ENCODE results near the gene FBXO31.
"Not testable (repeated sequence)": the region's sequence is repeated elsewhere in the genome, so short reads cannot be mapped to it uniquely, and the experiment has no call there.

The FBXO31 gene

GRCh38 chr16:87369117-87369765 lies 14.3 kb downstream of the FBXO31 start:
- Histone ChIP-seq H3K27me3 (ENCODE audit: control insufficient read depth in 1 of 2, insufficient read depth in 2 of 2, low read length in 2 of 2) (no peaks in the 10 kb centered on the region), H3K27ac (ENCODE audit: low read length) (no peak overlapping the region), H3K4me1 (ENCODE audit: control insufficient read depth, insufficient read depth, low read length) (peaks cover 57% of the 10 kb centered on the region), H3K4me3 (ENCODE audit: low read length in 2 of 2) (no peak overlapping the region), H3K9me3 (ENCODE audit: control insufficient read depth in 2 of 2, low read length in 2 of 2) (no peaks in the 10 kb centered on the region), H3K36me3 (ENCODE audit: control insufficient read depth in 2 of 2, insufficient read depth in 2 of 2, low read length in 2 of 2) (peaks cover 0 to 2% of the 10 kb centered on the region in 2 donors), H3K9ac (ENCODE audit: low read length in 2 of 2) (no peak overlapping the region)

- peaks cover 65% of the 10 kb centered on the region for H3K4me1 ChIP-seq (ENCODE audit: control insufficient read depth, insufficient read depth, low read length)
These were observed 15.4 kb downstream of the FBXO31 start for GRCh38 chr16:87368029-87368770.

GRCh38 chr16:87367529-87367928 lies 16.0 kb downstream of the FBXO31 start:
- peaks cover 70% of the 10 kb centered on the region for H3K4me1 ChIP-seq (ENCODE audit: control insufficient read depth, insufficient read depth, low read length)

More at GRCh38 chr16:87368029-87368770, 15.4 kb downstream of the FBXO31 start:
- H3K27me3 ChIP-seq (ENCODE audit: control insufficient read depth in 1 of 2, insufficient read depth in 2 of 2, low read length in 2 of 2): no peaks in the 10 kb centered on the region
- H3K36me3 ChIP-seq (ENCODE audit: control insufficient read depth in 2 of 2, insufficient read depth in 2 of 2, low read length in 2 of 2): peaks cover 0 to 2% of the 10 kb centered on the region in 2 donors
- H3K4me3 ChIP-seq (ENCODE audit: low read length in 2 of 2): no peak overlapping the region
- peak overlapping the region in 1 of 2 donors; percentile 21 for H3K9ac ChIP-seq (ENCODE audit: low read length in 2 of 2)
- H3K27ac ChIP-seq (ENCODE audit: low read length): no peak overlapping the region
- no peaks in the 10 kb centered on the region for H3K9me3 ChIP-seq (ENCODE audit: control insufficient read depth in 2 of 2, low read length in 2 of 2)

GRCh38 chr16:87366930-87367329 lies 16.6 kb downstream of the FBXO31 start:
- H3K9ac ChIP-seq (ENCODE audit: low read length in 2 of 2): no peak overlapping the region
- peaks cover 64% of the 10 kb centered on the region for H3K4me1 ChIP-seq (ENCODE audit: control insufficient read depth, insufficient read depth, low read length)
- no peaks in the 10 kb centered on the region for H3K27me3 ChIP-seq (ENCODE audit: control insufficient read depth in 1 of 2, insufficient read depth in 2 of 2, low read length in 2 of 2)
- peaks cover under 1 to 4% of the 10 kb centered on the region in 2 donors for H3K36me3 ChIP-seq (ENCODE audit: control insufficient read depth in 2 of 2, insufficient read depth in 2 of 2, low read length in 2 of 2)
- H3K4me3 ChIP-seq (ENCODE audit: low read length in 2 of 2): no peak overlapping the region
- peak overlapping the region; percentile 31 for H3K27ac ChIP-seq (ENCODE audit: low read length)
- no peaks in the 10 kb centered on the region for H3K9me3 ChIP-seq (ENCODE audit: control insufficient read depth in 2 of 2, low read length in 2 of 2)

More at GRCh38 chr16:87367529-87367928, 16.0 kb downstream of the FBXO31 start:
- H3K9ac ChIP-seq (ENCODE audit: low read length in 2 of 2): no peak overlapping the region
- no peaks in the 10 kb centered on the region for H3K27me3 ChIP-seq (ENCODE audit: control insufficient read depth in 1 of 2, insufficient read depth in 2 of 2, low read length in 2 of 2)
- no peaks in the 10 kb centered on the region for H3K9me3 ChIP-seq (ENCODE audit: control insufficient read depth in 2 of 2, low read length in 2 of 2)
- H3K36me3 ChIP-seq (ENCODE audit: control insufficient read depth in 2 of 2, insufficient read depth in 2 of 2, low read length in 2 of 2): peaks cover 0 to 2% of the 10 kb centered on the region in 2 donors
- H3K4me3 ChIP-seq (ENCODE audit: low read length in 2 of 2): no peak overlapping the region
- peak overlapping the region; percentile 31 for H3K27ac ChIP-seq (ENCODE audit: low read length)

GRCh38 chr16:87366288-87366687 lies 17.3 kb downstream of the FBXO31 start:
- Histone ChIP-seq H3K4me1 (ENCODE audit: control insufficient read depth, insufficient read depth, low read length) (peaks cover 57% of the 10 kb centered on the region), H3K4me3 (ENCODE audit: low read length in 2 of 2) (no peak overlapping the region), H3K36me3 (ENCODE audit: control insufficient read depth in 2 of 2, insufficient read depth in 2 of 2, low read length in 2 of 2) (peaks cover 6 to 9% of the 10 kb centered on the region in 2 donors), H3K27me3 (ENCODE audit: control insufficient read depth in 1 of 2, insufficient read depth in 2 of 2, low read length in 2 of 2) (no peaks in the 10 kb centered on the region), H3K27ac (ENCODE audit: low read length) (no peak overlapping the region), H3K9me3 (ENCODE audit: control insufficient read depth in 2 of 2, low read length in 2 of 2) (no peaks in the 10 kb centered on the region), H3K9ac (ENCODE audit: low read length in 2 of 2) (no peak overlapping the region)

- no peaks in the 10 kb centered on the region for H3K9me3 ChIP-seq (ENCODE audit: control insufficient read depth in 2 of 2, low read length in 2 of 2)
- H3K4me1 ChIP-seq (ENCODE audit: control insufficient read depth, insufficient read depth, low read length): peaks cover 46% of the 10 kb centered on the region
- peak overlapping the region; percentile 33 for H3K27ac ChIP-seq (ENCODE audit: low read length)
- H3K9ac ChIP-seq (ENCODE audit: low read length in 2 of 2): no peak overlapping the region
- no peaks in the 10 kb centered on the region for H3K27me3 ChIP-seq (ENCODE audit: control insufficient read depth in 1 of 2, insufficient read depth in 2 of 2, low read length in 2 of 2)
- no peak overlapping the region for H3K4me3 ChIP-seq (ENCODE audit: low read length in 2 of 2)
- peaks cover 7 to 13% of the 10 kb centered on the region in 2 donors for H3K36me3 ChIP-seq (ENCODE audit: control insufficient read depth in 2 of 2, insufficient read depth in 2 of 2, low read length in 2 of 2)
These were observed 18.4 kb downstream of the FBXO31 start for GRCh38 chr16:87365021-87365713.

- H3K9ac ChIP-seq (ENCODE audit: low read length in 2 of 2): peak overlapping the region; percentile 13 to 21
- H3K27me3 ChIP-seq (ENCODE audit: control insufficient read depth in 1 of 2, insufficient read depth in 2 of 2, low read length in 2 of 2): no peaks in the 10 kb centered on the region
- H3K36me3 ChIP-seq (ENCODE audit: control insufficient read depth in 2 of 2, insufficient read depth in 2 of 2, low read length in 2 of 2): peaks cover 19 to 24% of the 10 kb centered on the region in 2 donors
- H3K9me3 ChIP-seq (ENCODE audit: control insufficient read depth in 2 of 2, low read length in 2 of 2): no peaks in the 10 kb centered on the region
- peak overlapping the region; percentile 87 for H3K27ac ChIP-seq (ENCODE audit: low read length)
- peak overlapping the region in 1 of 2 donors; percentile 68 for H3K4me3 ChIP-seq (ENCODE audit: low read length in 2 of 2)
- peaks cover 35% of the 10 kb centered on the region for H3K4me1 ChIP-seq (ENCODE audit: control insufficient read depth, insufficient read depth, low read length)
These were observed 19.7 kb downstream of the FBXO31 start for GRCh38 chr16:87363771-87364455.

GRCh38 chr16:87362828-87363559 lies 20.6 kb downstream of the FBXO31 start:
- peaks cover 28 to 33% of the 10 kb centered on the region in 2 donors for H3K36me3 ChIP-seq (ENCODE audit: control insufficient read depth in 2 of 2, insufficient read depth in 2 of 2, low read length in 2 of 2)
- H3K9ac ChIP-seq (ENCODE audit: low read length in 2 of 2); H3K4me3 ChIP-seq (ENCODE audit: low read length in 2 of 2); H3K9me3 ChIP-seq (ENCODE audit: control insufficient read depth in 2 of 2, low read length in 2 of 2); H3K27me3 ChIP-seq (ENCODE audit: control insufficient read depth in 1 of 2, insufficient read depth in 2 of 2, low read length in 2 of 2): not testable (repeated sequence)
- peaks cover 33% of the 10 kb centered on the region for H3K4me1 ChIP-seq (ENCODE audit: control insufficient read depth, insufficient read depth, low read length)
- peak overlapping the region; percentile 87 for H3K27ac ChIP-seq (ENCODE audit: low read length)

GRCh38 chr16:87361916-87362619 lies 21.5 kb downstream of the FBXO31 start:
- Histone ChIP-seq H3K36me3 (ENCODE audit: control insufficient read depth in 2 of 2, insufficient read depth in 2 of 2, low read length in 2 of 2) (peaks cover 32 to 38% of the 10 kb centered on the region in 2 donors), H3K9ac (ENCODE audit: low read length in 2 of 2) (no peak overlapping the region), H3K27ac (ENCODE audit: low read length) (peak overlapping the region; percentile 87), H3K4me3 (ENCODE audit: low read length in 2 of 2) (no peak overlapping the region), H3K27me3 (ENCODE audit: control insufficient read depth in 1 of 2, insufficient read depth in 2 of 2, low read length in 2 of 2) (no peaks in the 10 kb centered on the region), H3K4me1 (ENCODE audit: control insufficient read depth, insufficient read depth, low read length) (peaks cover 24% of the 10 kb centered on the region), H3K9me3 (ENCODE audit: control insufficient read depth in 2 of 2, low read length in 2 of 2) (no peaks in the 10 kb centered on the region)
